Measurements from ENCODE around the gene XAF1. TPM values are rescaled to one million over a fixed set of nuclear protein-coding genes. Genes with fewer than 3 reads are reported as not detected.
"Not testable (repeated sequence)": the region's sequence is repeated elsewhere in the genome, so short reads cannot be mapped to it uniquely, and the experiment has no call there.

XAF1 gene
- polyA plus RNA-seq, 2 of the 4 experiments (the other 2 are of a cell fraction) = not detected

DNA sequence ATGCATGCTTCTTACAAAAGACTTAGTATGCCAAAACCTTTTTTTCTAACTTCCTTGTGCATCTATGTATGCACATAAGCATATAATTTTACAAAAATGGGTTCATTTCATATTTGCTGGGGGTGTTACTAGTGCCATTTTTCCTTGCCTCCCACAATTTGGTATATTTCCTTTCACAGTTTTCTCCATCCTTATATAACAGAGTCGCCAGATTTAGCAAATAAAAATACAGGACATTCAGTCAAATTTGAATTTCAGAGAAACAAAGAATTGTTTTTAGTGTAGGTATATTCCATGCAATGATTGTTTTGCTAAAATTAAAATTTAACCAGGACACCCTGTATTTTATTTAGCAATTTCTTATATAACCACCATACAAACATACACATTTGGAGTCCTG lies 16.2 kb downstream of the XAF1 start:
- CTCF ChIA-PET = interaction anchor here (0.6 to 1.1 kb wide), 2 partner anchors 82 to 304 kb away, joined by 3 to 4 read pairs; no protein-coding TSS in a partner anchor
- ATAC-seq = no peak
- Histone ChIP-seq H3K4me2 (no peak overlapping the region), H3K4me1 (no peaks in the 10 kb centered on the region), H3K4me3 (no peak overlapping the region), H3K27ac (no peak overlapping the region), H3K9me3 (peaks cover 41% of the 10 kb centered on the region)
- 13% methylated on average over 1 of the region's 1 CpG for WGBS (ENCODE audit: missing lambda C conversion rate)
- POLR2A ChIA-PET = no interaction called here
- no peak for TF ChIP-seq MAZ (IDR thresholded peaks at IDR 0.05; ENCODE audit: borderline replicate concordance, low read depth, low read length)
- TF ChIP-seq POLR2A (IDR thresholded peaks at IDR 0.05; ENCODE audit: low read length) = no peak
- TF ChIP-seq NR3C1 (IDR thresholded peaks at IDR 0.05) = no peak
- no peak for TF ChIP-seq HOXA7 (CRISPR knock-in tag; IDR thresholded peaks at IDR 0.05)
- DNase-seq (ENCODE audit: low read depth in 1 of 2, low spot score in 1 of 2) = no peak
- no peak for FAIRE-seq

DNA sequence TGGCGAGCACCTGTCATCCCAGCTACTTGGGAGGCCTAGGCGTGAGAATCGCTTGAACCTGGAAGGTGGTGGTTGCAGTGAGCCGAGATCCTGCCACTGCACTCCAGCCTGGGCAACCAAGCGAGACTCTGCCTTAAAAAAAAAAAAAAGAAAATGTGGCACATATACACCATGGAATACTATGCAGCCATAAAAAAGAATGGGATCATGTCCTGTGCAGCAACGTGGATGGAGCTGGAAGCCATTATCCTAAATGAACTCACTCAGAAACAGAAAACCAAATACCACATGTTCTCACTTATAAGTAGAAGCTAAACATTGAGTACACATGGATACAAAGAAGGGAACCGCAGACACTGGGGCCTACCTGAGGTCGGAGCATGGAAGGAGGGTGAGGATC lies 19.1 kb downstream of the XAF1 start:
- 58% methylated on average over 8 of the region's 8 CpGs for WGBS (ENCODE audit: missing lambda C conversion rate)
- FAIRE-seq; ATAC-seq; POLR2A ChIA-PET; H3K4me1 ChIP-seq; H3K4me2 ChIP-seq; DNase-seq (ENCODE audit: low read depth in 1 of 2, low spot score in 1 of 2); H3K27ac ChIP-seq; H3K4me3 ChIP-seq: not testable (repeated sequence)
- CTCF ChIA-PET = interaction anchor here (0.6 kb wide), 1 partner anchor 249 kb away, joined by 3 read pairs; no protein-coding TSS in a partner anchor
- peaks cover 18% of the 10 kb centered on the region for H3K9me3 ChIP-seq

DNA sequence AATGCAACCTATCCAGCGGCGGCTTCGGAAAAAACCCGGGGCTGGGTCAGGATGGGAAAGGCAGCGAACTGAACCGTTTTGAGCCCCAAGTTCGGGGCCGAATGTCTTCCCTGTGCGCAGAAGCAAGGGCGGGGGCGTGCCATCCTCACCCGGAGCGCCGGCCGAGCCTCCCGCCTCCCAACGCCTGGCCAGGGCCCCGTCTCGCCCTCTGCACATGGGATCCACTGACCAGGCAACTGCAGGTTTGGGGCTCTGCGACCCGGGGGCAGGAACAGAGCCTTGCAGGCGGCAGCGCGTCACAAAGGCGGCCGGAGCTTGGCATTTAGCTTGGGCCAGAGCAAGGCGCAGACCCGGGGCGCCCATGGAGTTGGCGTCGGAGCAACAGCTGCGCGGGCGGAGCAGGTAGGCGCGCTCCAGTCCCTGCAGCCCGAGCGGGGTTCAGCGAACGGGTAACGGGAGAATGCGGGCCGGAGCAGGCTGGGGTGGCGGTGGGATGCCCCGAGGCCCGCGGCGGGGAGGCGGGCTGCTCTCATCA lies 20.1 kb downstream of the XAF1 start, which contains the start of gene FBXO39:
FBXO39 (plus strand) TSS at position 345 of the 535 bp plus-strand sequence. CDS start 3,654 bp downstream, outside the sequence.
- WGBS (ENCODE audit: missing lambda C conversion rate) = 29% methylated on average over 32 of the region's 49 CpGs
- Histone ChIP-seq H3K4me3 (peak within 1 kb of the TSS; percentile 17; the same call in 1 of the 3 replicates), H3K9me3 (peaks cover 18% of the 10 kb centered on the region), H3K4me1 (no peaks in the 10 kb centered on the region), H3K27ac (no peak within 1 kb of the TSS), H3K4me2 (peak within 1 kb of the TSS; percentile 58)
- ATAC-seq (peak; percentile 49 to 67; a peak in 4 of 6 replicates), FAIRE-seq (no peak), DNase-seq (ENCODE audit: low read depth in 1 of 2, low spot score in 1 of 2) (no peak)
- CTCF ChIA-PET = interaction anchor here (1.2 to 2.5 kb wide), 3 partner anchors 11 to 26 kb away, joined by 3 to 5 read pairs (median 4); no protein-coding TSS in a partner anchor
- no peak for TF ChIP-seq SMC3 (IDR thresholded peaks at IDR 0.05)
- no peak for TF ChIP-seq HOXB13 (CRISPR knock-in tag; IDR thresholded peaks at IDR 0.05; ENCODE audit: low read depth)
- TF ChIP-seq, protein P1, sequence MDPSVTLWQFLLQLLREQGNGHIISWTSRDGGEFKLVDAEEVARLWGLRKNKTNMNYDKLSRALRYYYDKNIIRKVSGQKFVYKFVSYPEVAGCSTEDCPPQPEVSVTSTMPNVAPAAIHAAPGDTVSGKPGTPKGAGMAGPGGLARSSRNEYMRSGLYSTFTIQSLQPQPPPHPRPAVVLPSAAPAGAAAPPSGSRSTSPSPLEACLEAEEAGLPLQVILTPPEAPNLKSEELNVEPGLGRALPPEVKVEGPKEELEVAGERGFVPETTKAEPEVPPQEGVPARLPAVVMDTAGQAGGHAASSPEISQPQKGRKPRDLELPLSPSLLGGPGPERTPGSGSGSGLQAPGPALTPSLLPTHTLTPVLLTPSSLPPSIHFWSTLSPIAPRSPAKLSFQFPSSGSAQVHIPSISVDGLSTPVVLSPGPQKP (IDR thresholded peaks at IDR 0.05; ENCODE audit: low read depth, low read length) = no peak
- TF ChIP-seq, protein P2, sequence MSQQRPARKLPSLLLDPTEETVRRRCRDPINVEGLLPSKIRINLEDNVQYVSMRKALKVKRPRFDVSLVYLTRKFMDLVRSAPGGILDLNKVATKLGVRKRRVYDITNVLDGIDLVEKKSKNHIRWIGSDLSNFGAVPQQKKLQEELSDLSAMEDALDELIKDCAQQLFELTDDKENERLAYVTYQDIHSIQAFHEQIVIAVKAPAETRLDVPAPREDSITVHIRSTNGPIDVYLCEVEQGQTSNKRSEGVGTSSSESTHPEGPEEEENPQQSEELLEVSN (IDR thresholded peaks at IDR 0.05; ENCODE audit: borderline replicate concordance, low read depth) = no peak
- no peak for TF ChIP-seq CHD4 (IDR thresholded peaks at IDR 0.05; ENCODE audit: borderline replicate concordance)
- TF ChIP-seq ZC3H11A (IDR thresholded peaks at IDR 0.05) = no peak
- TF ChIP-seq, protein P3, sequence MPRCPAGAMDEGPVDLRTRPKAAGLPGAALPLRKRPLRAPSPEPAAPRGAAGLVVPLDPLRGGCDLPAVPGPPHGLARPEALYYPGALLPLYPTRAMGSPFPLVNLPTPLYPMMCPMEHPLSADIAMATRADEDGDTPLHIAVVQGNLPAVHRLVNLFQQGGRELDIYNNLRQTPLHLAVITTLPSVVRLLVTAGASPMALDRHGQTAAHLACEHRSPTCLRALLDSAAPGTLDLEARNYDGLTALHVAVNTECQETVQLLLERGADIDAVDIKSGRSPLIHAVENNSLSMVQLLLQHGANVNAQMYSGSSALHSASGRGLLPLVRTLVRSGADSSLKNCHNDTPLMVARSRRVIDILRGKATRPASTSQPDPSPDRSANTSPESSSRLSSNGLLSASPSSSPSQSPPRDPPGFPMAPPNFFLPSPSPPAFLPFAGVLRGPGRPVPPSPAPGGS (IDR thresholded peaks at IDR 0.05) = no peak
- TF ChIP-seq NFE2L2 (conservative IDR thresholded peaks at IDR 0.05; ENCODE audit: low read length) = no peak
- no peak for TF ChIP-seq SREBF2 (IDR thresholded peaks at IDR 0.05)
- no peak for TF ChIP-seq HEYL (CRISPR knock-in tag; IDR thresholded peaks at IDR 0.05)
- TF ChIP-seq CEBPB (IDR thresholded peaks at IDR 0.05) = no peak
- TF ChIP-seq RARB (CRISPR knock-in tag; IDR thresholded peaks at IDR 0.05) = no peak
- TF ChIP-seq, protein P4, sequence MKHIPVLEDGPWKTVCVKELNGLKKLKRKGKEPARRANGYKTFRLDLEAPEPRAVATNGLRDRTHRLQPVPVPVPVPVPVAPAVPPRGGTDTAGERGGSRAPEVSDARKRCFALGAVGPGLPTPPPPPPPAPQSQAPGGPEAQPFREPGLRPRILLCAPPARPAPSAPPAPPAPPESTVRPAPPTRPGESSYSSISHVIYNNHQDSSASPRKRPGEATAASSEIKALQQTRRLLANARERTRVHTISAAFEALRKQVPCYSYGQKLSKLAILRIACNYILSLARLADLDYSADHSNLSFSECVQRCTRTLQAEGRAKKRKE (CRISPR knock-in tag; IDR thresholded peaks at IDR 0.05; ENCODE audit: low read depth) = no peak
- no peak for TF ChIP-seq RAD21 (conservative IDR thresholded peaks at IDR 0.05 in 1 of 2, IDR thresholded peaks at IDR 0.05 in 1 of 2)
- TF ChIP-seq, protein P5, sequence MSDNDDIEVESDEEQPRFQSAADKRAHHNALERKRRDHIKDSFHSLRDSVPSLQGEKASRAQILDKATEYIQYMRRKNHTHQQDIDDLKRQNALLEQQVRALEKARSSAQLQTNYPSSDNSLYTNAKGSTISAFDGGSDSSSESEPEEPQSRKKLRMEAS (IDR thresholded peaks at IDR 0.05) = no peak
- TF ChIP-seq GATA3 (IDR thresholded peaks at IDR 0.05; ENCODE audit: borderline replicate concordance) = no peak
- no peak for TF ChIP-seq NPAS2 (CRISPR knock-in tag; IDR thresholded peaks at IDR 0.05; ENCODE audit: borderline replicate concordance)
- TF ChIP-seq EP300 (IDR thresholded peaks at IDR 0.05) = no peak
- TF ChIP-seq CBX8 (IDR thresholded peaks at IDR 0.05) = no peak
- POLR2A ChIA-PET = no interaction called here

Data from A549 (cell line).